ENCODE measurements around the gene PRSS22. TPM values are rescaled to one million over a fixed set of nuclear protein-coding genes. Genes with fewer than 3 reads are reported as not detected.

Gene PRSS22
- total RNA-seq, 1 donor, result not detected

DNA sequence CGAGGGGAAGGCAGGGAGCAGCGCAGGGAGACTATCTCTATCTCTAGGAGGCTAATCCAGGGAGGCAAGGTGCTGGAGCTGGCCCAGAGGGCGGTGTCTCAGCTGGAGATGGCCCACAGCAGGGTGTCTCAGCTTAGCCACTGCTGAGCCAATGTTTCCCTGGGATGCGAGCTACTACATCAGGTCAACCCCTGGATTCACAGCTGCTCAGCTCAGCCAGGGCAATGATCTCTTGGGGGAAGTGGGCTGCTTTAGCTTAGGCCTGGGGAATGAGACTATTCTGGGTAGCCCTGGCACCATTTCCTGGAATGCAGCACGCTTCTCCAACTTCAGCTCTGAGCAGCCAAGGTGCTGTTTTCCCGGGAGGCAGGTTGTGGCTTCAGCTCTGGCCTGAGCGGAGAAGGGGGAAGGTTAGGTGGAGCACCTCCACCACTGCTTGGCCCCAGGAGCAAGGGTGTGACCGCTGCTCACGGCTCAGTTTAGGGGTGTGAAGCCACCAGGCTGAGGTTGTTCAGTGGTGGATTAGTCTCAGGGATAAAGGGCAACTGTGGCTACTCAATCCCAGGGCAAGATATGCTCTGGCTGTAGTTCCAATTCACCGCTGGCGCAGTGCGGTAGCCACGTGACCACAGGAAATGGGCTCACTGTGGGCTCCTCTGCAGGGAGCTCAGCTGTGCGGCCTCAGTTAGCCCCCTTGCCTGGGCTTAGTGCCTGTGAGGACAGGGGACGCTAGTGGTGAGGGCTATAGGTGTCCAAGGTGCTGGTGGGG is 46.1 kb downstream of the PRSS22 start:
- peak; percentile 73 for DNase-seq (ENCODE audit: insufficient read length, low spot score, missing footprints)

DNA sequence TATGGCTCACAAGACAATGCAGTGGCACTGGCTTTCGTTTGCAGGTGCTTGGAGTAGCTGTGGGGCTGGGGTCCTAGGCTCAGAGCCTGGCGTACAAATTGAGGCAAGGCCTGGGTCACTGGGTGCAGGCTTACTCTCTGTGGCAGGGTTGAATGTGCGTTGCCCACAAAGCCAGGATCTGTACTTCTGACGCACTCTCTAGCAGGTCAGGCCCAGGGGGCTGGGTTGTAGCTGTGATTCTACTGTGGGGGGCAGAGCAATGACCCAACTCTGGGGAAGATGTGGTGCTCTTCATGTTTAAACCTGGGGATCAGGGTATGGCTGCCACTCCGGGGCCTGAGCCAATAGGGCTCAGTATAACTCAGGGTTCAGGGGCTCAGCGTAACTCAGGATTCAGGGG is 47.3 kb downstream of the PRSS22 start:
- TF ChIP-seq, protein P1, sequence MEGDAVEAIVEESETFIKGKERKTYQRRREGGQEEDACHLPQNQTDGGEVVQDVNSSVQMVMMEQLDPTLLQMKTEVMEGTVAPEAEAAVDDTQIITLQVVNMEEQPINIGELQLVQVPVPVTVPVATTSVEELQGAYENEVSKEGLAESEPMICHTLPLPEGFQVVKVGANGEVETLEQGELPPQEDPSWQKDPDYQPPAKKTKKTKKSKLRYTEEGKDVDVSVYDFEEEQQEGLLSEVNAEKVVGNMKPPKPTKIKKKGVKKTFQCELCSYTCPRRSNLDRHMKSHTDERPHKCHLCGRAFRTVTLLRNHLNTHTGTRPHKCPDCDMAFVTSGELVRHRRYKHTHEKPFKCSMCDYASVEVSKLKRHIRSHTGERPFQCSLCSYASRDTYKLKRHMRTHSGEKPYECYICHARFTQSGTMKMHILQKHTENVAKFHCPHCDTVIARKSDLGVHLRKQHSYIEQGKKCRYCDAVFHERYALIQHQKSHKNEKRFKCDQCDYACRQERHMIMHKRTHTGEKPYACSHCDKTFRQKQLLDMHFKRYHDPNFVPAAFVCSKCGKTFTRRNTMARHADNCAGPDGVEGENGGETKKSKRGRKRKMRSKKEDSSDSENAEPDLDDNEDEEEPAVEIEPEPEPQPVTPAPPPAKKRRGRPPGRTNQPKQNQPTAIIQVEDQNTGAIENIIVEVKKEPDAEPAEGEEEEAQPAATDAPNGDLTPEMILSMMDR (IDR thresholded peaks at IDR 0.05; ENCODE audit: extremely low read depth, low read depth, low read length), result no peak
- Histone ChIP-seq H2AFZ (ENCODE audit: low read length) (no peak overlapping the region), H3K4me1 (ENCODE audit: insufficient read depth, low read length) (no peaks in the 10 kb centered on the region), H3K27ac (ENCODE audit: low read depth, low read length) (no peak overlapping the region), H3K4me2 (ENCODE audit: insufficient read depth, low read length) (no peak overlapping the region), H4K20me1 (ENCODE audit: insufficient read depth, low read length) (no peaks in the 10 kb centered on the region), H3K79me2 (ENCODE audit: insufficient read depth, low read length) (no peaks in the 10 kb centered on the region), H3K27me3 (ENCODE audit: insufficient read depth, low read length) (peaks cover 38% of the 10 kb centered on the region), H3K9me3 (ENCODE audit: low read depth, low read length) (no peaks in the 10 kb centered on the region), H3K4me3 (ENCODE audit: insufficient read depth, low read length) (no peak overlapping the region), H3K36me3 (ENCODE audit: insufficient read depth, low read length) (no peaks in the 10 kb centered on the region)
- peak; percentile 59 for DNase-seq (ENCODE audit: insufficient read length, low spot score, missing footprints)

More for the DNA sequence above, 46.1 kb downstream of the PRSS22 start:
- Histone ChIP-seq H3K27me3 (ENCODE audit: insufficient read depth, low read length) (peaks cover 37% of the 10 kb centered on the region), H3K4me2 (ENCODE audit: insufficient read depth, low read length) (no peak overlapping the region), H2AFZ (ENCODE audit: low read length) (peak overlapping the region; percentile 35), H3K36me3 (ENCODE audit: insufficient read depth, low read length) (no peaks in the 10 kb centered on the region), H3K9me3 (ENCODE audit: low read depth, low read length) (no peaks in the 10 kb centered on the region), H3K27ac (ENCODE audit: low read depth, low read length) (no peak overlapping the region), H3K4me1 (ENCODE audit: insufficient read depth, low read length) (no peaks in the 10 kb centered on the region), H3K79me2 (ENCODE audit: insufficient read depth, low read length) (no peaks in the 10 kb centered on the region), H4K20me1 (ENCODE audit: insufficient read depth, low read length) (no peaks in the 10 kb centered on the region), H3K4me3 (ENCODE audit: insufficient read depth, low read length) (no peak overlapping the region)
- TF ChIP-seq, protein P1 (IDR thresholded peaks at IDR 0.05; ENCODE audit: extremely low read depth, low read depth, low read length), result no peak

DNA sequence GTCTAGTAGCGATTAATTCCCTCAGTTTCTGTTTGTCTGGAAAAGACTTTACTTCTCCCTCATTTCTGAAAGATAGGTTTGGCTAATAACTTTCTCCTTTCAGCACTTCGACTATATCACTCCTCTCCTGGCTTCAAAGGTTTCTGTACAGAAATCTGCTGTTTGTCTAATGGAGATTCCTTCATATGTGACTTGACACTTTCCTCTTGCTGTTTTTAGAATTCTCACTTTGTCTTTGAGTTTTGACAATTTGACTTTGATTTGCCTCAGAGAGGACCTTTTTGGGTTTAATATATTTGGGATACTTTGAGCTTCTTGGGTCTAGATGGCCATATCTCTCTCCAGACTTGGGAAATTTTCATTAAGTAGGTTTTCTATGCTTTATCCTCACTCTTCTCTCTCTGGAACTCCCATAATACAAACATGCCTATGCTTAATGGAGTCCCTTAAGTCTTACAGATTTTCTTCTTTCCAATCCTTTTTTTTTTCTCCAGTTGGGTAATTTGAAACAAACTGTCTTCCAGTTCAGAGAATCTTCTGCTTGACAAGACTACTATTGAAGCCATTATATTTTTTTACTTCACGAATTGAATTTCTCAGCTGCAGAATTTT is 48.7 kb downstream of the PRSS22 start:
- Histone ChIP-seq H3K27me3 (ENCODE audit: insufficient read depth, low read length) (peaks cover 29% of the 10 kb centered on the region), H3K79me2 (ENCODE audit: insufficient read depth, low read length) (no peaks in the 10 kb centered on the region), H2AFZ (ENCODE audit: low read length) (no peak overlapping the region), H3K36me3 (ENCODE audit: insufficient read depth, low read length) (no peaks in the 10 kb centered on the region), H3K4me2 (ENCODE audit: insufficient read depth, low read length) (no peak overlapping the region), H3K4me1 (ENCODE audit: insufficient read depth, low read length) (no peaks in the 10 kb centered on the region), H3K4me3 (ENCODE audit: insufficient read depth, low read length) (no peak overlapping the region), H3K27ac (ENCODE audit: low read depth, low read length) (no peak overlapping the region), H4K20me1 (ENCODE audit: insufficient read depth, low read length) (no peaks in the 10 kb centered on the region), H3K9me3 (ENCODE audit: low read depth, low read length) (peaks cover 2% of the 10 kb centered on the region)
- TF ChIP-seq, protein P1 (IDR thresholded peaks at IDR 0.05; ENCODE audit: extremely low read depth, low read depth, low read length), result no peak
- peak; percentile 17 for DNase-seq (ENCODE audit: insufficient read length, low spot score, missing footprints)

DNA sequence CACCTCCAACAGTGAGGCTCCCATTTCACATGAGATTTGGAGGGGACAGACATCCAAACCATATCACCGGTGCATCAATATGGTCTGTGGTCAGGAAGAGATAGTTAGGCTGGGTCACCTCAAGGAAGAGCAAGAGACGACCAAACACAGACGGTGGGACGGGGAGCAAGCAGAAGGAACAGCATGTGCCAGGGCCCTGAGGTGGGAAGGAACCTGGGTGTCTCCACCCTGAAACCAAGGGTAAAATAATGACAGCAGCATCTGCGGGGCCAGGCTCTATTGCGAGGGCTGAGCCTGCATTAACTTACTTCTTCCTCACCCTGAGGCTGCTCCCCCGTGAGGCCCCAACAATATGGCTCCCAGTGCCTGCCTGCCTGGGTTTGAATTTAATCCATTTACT is 49.8 kb downstream of the PRSS22 start:
- Histone ChIP-seq H3K4me3 (ENCODE audit: insufficient read depth, low read length) (no peak overlapping the region), H3K9me3 (ENCODE audit: low read depth, low read length) (peaks cover 6% of the 10 kb centered on the region), H3K4me1 (ENCODE audit: insufficient read depth, low read length) (no peaks in the 10 kb centered on the region), H3K27me3 (ENCODE audit: insufficient read depth, low read length) (peaks cover 29% of the 10 kb centered on the region), H4K20me1 (ENCODE audit: insufficient read depth, low read length) (no peaks in the 10 kb centered on the region), H3K4me2 (ENCODE audit: insufficient read depth, low read length) (no peak overlapping the region), H3K36me3 (ENCODE audit: insufficient read depth, low read length) (no peaks in the 10 kb centered on the region), H3K27ac (ENCODE audit: low read depth, low read length) (no peak overlapping the region), H2AFZ (ENCODE audit: low read length) (no peak overlapping the region), H3K79me2 (ENCODE audit: insufficient read depth, low read length) (no peaks in the 10 kb centered on the region)
- TF ChIP-seq, protein P1 (IDR thresholded peaks at IDR 0.05; ENCODE audit: extremely low read depth, low read depth, low read length), result no peak
- no peak for DNase-seq (ENCODE audit: insufficient read length, low spot score, missing footprints)

Measured in osteoblast (primary cell).